GM19351 (cell line): Measurements from ENCODE around the gene COASY.
"Not testable (repeated sequence)": the region's sequence is repeated elsewhere in the genome, so short reads cannot be mapped to it uniquely, and the experiment has no call there.

Source experiments
- ATAC-seq: cut with Tn5 transposase; IDR thresholded peaks from one replicate; pipeline ENCODE4 v1.9.1; 2021; ENCODE audit warnings: mild to moderate bottlenecking, moderate library complexity; ENCODE audit not compliant: unreplicated experiment

Gene COASY

DNA sequence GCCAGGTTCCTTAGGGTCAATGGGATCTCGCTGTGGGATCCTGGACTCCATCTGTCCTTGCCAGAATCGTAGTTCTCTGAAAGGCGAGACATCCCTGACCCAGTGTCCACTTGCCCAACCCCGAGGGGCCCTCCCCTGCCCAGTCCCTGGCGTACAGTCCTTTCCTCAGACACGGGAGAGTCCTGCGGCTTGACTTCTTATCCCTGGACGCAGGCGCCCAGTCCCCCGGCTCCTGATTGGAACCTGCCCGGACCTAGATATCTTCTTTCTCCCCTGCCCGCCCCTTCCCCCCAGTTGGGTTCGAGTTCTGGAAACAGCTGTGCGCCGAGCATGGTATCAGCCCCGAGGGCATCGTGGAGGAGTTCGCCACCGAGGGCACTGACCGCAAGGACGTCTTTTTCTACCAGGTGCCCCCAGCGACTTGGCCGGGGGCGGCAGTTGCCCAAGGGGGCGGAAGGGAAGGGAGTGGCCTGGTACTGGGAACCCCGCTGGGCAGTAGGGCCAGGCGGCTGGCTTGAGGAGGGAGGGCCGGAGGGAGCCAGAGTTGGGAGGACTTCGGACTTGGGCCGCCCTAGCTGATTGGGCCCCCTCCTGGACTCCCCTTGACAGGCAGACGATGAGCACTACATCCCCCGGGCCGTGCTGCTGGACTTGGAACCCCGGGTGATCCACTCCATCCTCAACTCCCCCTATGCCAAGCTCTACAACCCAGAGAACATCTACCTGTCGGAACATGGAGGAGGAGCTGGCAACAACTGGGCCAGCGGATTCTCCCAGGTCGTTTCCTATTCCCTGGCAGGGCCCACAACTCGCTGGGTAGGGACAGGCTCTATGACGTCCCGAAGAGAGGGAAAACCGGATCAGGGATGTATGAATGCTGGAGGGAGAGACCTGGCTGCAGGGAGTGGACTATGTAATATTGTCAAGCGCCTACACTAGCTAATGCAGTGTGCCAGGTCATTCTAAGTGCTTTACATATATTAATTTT is 48.2 kb downstream of the COASY start:
- not testable (repeated sequence) for ATAC-seq

DNA sequence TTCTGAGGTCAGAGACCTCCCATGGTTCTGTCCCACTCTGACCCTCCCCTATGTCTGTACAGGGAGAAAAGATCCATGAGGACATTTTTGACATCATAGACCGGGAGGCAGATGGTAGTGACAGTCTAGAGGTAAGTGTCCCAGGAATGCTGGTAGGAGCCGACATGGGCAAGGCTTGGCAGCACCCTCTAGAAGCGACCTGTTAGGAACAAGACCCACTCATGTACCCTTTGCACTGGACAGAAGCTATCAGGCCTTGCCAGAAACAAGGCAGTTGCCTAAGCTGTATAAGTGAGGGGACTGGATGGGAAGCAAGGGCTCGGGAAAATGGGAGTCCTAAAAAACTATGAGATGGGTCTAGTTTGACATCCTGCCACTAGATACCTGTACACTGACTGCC is 50.1 kb downstream of the COASY start:
- no peak for ATAC-seq

DNA sequence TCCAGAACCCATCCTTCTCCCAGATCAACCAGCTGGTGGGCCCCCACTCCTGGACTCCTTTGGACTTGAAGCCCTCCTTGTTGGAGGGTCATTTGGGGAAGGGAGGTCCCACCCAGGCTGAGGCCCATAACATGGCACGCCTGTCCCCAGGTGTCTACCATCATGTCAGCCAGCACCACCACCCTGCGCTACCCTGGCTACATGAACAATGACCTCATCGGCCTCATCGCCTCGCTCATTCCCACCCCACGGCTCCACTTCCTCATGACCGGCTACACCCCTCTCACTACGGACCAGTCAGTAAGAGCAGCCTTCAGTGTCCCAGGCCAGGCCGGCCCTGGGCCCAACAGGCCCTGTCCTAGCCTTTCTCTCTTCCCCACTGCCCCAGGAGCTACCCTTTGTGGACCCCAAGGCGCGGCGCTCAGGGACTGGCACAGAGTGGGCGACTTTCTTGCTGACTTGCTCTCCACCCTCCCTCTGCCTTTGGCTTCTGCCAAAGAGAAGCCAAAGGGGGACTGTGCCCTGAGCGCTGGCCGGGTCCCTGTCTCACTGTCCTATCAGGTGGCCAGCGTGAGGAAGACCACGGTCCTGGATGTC is 51.8 kb downstream of the COASY start:
- ATAC-seq: no peak
